Gastroesophageal sphincter (tissue), 3 donors: ENCODE results near the gene ST6GALNAC3.

Source experiments
- POLR2A ChIP-seq, 2 donors: fragments of 450-650 bp; IDR thresholded peaks; one replicate each; pipeline ENCODE4 v1.6.1; 2017; ENCODE audit warnings: antibody characterized with exemption in 2 of 2, mild to moderate bottlenecking in 2 of 2, moderate library complexity in 1 of 2
- POLR2AphosphoS5 ChIP-seq: sonication (generic); formaldehyde crosslinking; IDR thresholded peaks from one replicate; pipeline ENCODE4 v1.6.1; 2017; ENCODE audit warnings: antibody characterized with exemption
- TF ChIP-seq, protein P1 (sequence below), 4 experiments: fragments of 200-600 bp in 2 of 4; fragments of 450-650 bp in 2 of 4; sonication (generic) in 1 of 4; IDR thresholded peaks; one replicate each; pipeline ENCODE4 v1.5.1; 2017 to 2019; ENCODE audit warnings: antibody characterized with exemption in 4 of 4, mild to moderate bottlenecking in 2 of 4, moderate library complexity in 2 of 4

DNA sequence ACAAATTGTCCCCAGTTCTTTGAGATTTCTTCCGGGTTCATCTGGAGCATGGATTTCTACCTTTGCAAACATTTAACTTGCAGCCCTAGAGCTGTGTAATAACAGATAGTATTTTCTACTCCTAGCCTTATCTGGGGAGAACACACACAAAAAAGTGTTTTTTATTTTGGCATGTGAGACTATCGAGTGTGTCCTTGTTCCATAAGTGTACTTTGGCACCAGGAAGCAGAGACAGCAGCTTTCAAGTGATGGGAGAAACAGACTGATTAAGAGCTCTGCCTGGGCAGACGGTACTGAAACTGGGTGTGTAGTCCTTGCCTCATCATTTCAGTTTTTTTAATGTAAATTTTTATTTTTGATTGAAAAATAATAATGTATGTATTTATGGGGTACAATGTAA is 297.4 kb downstream of the ST6GALNAC3 start:
- no peak for TF ChIP-seq POLR2AphosphoS5
- TF ChIP-seq, protein P1, sequence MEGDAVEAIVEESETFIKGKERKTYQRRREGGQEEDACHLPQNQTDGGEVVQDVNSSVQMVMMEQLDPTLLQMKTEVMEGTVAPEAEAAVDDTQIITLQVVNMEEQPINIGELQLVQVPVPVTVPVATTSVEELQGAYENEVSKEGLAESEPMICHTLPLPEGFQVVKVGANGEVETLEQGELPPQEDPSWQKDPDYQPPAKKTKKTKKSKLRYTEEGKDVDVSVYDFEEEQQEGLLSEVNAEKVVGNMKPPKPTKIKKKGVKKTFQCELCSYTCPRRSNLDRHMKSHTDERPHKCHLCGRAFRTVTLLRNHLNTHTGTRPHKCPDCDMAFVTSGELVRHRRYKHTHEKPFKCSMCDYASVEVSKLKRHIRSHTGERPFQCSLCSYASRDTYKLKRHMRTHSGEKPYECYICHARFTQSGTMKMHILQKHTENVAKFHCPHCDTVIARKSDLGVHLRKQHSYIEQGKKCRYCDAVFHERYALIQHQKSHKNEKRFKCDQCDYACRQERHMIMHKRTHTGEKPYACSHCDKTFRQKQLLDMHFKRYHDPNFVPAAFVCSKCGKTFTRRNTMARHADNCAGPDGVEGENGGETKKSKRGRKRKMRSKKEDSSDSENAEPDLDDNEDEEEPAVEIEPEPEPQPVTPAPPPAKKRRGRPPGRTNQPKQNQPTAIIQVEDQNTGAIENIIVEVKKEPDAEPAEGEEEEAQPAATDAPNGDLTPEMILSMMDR (IDR thresholded peaks at IDR 0.05) = no peak
- TF ChIP-seq POLR2A (IDR thresholded peaks at IDR 0.05) = no peak
